Measurements from ENCODE around the gene DHRS7C.

DNA sequence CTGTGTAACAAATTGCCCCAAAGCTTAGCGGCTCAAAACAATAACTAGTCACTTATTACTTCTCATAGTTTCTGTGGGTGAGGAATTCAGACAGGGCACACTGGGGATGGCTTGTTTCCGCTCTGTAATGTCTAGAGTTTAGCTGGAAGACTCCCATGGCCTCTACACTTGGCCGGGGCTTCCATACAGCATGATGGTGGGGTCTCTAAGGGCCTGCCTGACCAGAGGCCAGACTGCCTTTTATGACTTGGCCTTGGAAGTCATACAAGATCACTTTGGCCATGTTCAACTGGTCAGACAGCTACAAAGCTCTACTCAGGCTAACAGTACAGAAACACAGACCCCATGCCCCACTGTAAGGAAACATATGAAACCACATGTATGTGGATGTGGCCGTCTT, 42.5 kb upstream of the DHRS7C start:
- TF ChIP-seq POLR2A (IDR thresholded peaks at IDR 0.05): no peak
- no peak for TF ChIP-seq CTCF (IDR thresholded peaks at IDR 0.05)
- no peak for TF ChIP-seq EP300 (IDR thresholded peaks at IDR 0.05)
- TF ChIP-seq POLR2AphosphoS5 (IDR thresholded peaks at IDR 0.05): no peak

Data from sigmoid colon (tissue), 4 donors.